Fibroblast of peridontal ligament (primary cell): ENCODE measurements around the gene MZT2B.
"Not testable (repeated sequence)": the region's sequence is repeated elsewhere in the genome, so short reads cannot be mapped to it uniquely, and the experiment has no call there.

Experiments used
- DNase-seq: peaks from one replicate; pipeline ENCODE4 v3.0.0-alpha.2; 2010; ENCODE audit errors: extremely low read depth

MZT2B gene

GRCh38 chr2:130219147-130219546, 37.1 kb downstream of the MZT2B start:
- DNase-seq: not testable (repeated sequence)

- DNase-seq: not testable (repeated sequence)
Measured at GRCh38 chr2:130220505-130220904, 38.4 kb downstream of the MZT2B start.

- DNase-seq: not testable (repeated sequence)
Measured at GRCh38 chr2:130222523-130222922, 40.5 kb downstream of the MZT2B start.

GRCh38 chr2:130228005-130228404, 45.9 kb downstream of the MZT2B start:
- not testable (repeated sequence) for DNase-seq

GRCh38 chr2:130228467-130229160, 46.6 kb downstream of the MZT2B start:
- not testable (repeated sequence) for DNase-seq

- DNase-seq: not testable (repeated sequence)
Measured at GRCh38 chr2:130229161-130229510, 47.1 kb downstream of the MZT2B start.

GRCh38 chr2:130230376-130230775, 48.3 kb downstream of the MZT2B start:
- DNase-seq: not testable (repeated sequence)

- DNase-seq: not testable (repeated sequence)
Measured at GRCh38 chr2:130230907-130231306, 48.8 kb downstream of the MZT2B start.

GRCh38 chr2:130231656-130232055, 49.6 kb downstream of the MZT2B start:
- DNase-seq: no peak

- DNase-seq: not testable (repeated sequence)
Measured at GRCh38 chr2:130233066-130233465, 51.0 kb downstream of the MZT2B start.

- not testable (repeated sequence) for DNase-seq
Measured at GRCh38 chr2:130239581-130239980, 57.5 kb downstream of the MZT2B start.
